RWPE2 (cell line): Measurements from ENCODE around the gene MINDY4.

Experiments
- ATAC-seq: fragments of 200-7000 bp; cut with Tn5 transposase; 3 replicates; pipeline ENCODE4 v1.9.1; 2021; ENCODE audit warnings: low read depth
- DNase-seq: peaks from one replicate; pipeline ENCODE4 v3.0.0-alpha.2; 2020; ENCODE audit warnings: low spot score
- H3K27ac ChIP-seq: fragments of 450-650 bp; 2 replicates; pipeline ENCODE4 v1.5.1; 2017; ENCODE audit warnings: mild to moderate bottlenecking; ENCODE audit not compliant: poor library complexity, severe bottlenecking
- H3K27me3 ChIP-seq: fragments of 250-450 bp; sonication (Bioruptor Pico); 2 replicates; pipeline ENCODE4 v1.5.1; 2021; ENCODE audit warnings: mild to moderate bottlenecking, moderate library complexity; ENCODE audit not compliant: insufficient read depth, poor library complexity, severe bottlenecking
- H3K36me3 ChIP-seq: fragments of 250-450 bp; sonication (Bioruptor Pico); 2 replicates; pipeline ENCODE4 v1.5.1; 2020; ENCODE audit warnings: low read depth, mild to moderate bottlenecking, moderate library complexity
- H3K4me1 ChIP-seq: fragments of 250-450 bp; sonication (Bioruptor Pico); 2 replicates; pipeline ENCODE4 v1.5.1; 2021; ENCODE audit warnings: mild to moderate bottlenecking, moderate library complexity; ENCODE audit not compliant: insufficient read depth, poor library complexity, severe bottlenecking
- H3K4me3 ChIP-seq: fragments of 250-450 bp; sonication (Bioruptor Pico); 2 replicates; pipeline ENCODE4 v1.5.1; 2021; ENCODE audit warnings: mild to moderate bottlenecking, moderate library complexity; ENCODE audit not compliant: severe bottlenecking
- H3K9me3 ChIP-seq: fragments of 250-450 bp; sonication (Bioruptor Pico); 2 replicates; pipeline ENCODE4 v1.5.1; 2021; ENCODE audit warnings: mild to moderate bottlenecking, moderate library complexity; ENCODE audit not compliant: severe bottlenecking
- TF ChIP-seq, protein P1 (sequence below): fragments of 450-650 bp; IDR thresholded peaks from one replicate; pipeline ENCODE4 v1.5.1; 2017; ENCODE audit warnings: mild to moderate bottlenecking, moderate library complexity; ENCODE audit not compliant: poor library complexity, severe bottlenecking

The MINDY4 gene

DNA sequence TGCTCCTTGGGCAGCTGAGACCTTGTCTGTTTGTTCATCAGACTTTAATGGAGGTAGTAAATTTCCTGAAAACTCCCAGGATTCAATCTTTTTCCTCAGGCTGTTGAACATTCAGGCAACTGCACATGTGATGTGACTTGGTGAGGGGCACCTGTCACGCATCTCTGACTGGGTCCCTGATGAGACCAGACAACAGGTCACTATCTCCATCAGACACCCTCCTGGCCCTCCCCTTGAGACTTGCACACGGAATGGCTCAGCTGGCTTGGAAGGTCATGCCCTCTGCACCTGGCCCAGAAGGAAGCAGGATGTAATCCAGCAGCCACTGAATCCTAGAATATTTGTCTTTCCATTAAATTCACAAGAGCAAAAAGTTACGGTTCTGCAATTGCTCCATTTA is 156.3 kb downstream of the MINDY4 start:
- Histone ChIP-seq H3K36me3 (no peaks in the 10 kb centered on the region), H3K9me3 (no peaks in the 10 kb centered on the region), H3K4me3 (no peak overlapping the region), H3K4me1 (no peaks in the 10 kb centered on the region), H3K27ac (no peak overlapping the region), H3K27me3 (no peaks in the 10 kb centered on the region)
- DNase-seq (no peak), ATAC-seq (no peak)
- TF ChIP-seq, protein P1, sequence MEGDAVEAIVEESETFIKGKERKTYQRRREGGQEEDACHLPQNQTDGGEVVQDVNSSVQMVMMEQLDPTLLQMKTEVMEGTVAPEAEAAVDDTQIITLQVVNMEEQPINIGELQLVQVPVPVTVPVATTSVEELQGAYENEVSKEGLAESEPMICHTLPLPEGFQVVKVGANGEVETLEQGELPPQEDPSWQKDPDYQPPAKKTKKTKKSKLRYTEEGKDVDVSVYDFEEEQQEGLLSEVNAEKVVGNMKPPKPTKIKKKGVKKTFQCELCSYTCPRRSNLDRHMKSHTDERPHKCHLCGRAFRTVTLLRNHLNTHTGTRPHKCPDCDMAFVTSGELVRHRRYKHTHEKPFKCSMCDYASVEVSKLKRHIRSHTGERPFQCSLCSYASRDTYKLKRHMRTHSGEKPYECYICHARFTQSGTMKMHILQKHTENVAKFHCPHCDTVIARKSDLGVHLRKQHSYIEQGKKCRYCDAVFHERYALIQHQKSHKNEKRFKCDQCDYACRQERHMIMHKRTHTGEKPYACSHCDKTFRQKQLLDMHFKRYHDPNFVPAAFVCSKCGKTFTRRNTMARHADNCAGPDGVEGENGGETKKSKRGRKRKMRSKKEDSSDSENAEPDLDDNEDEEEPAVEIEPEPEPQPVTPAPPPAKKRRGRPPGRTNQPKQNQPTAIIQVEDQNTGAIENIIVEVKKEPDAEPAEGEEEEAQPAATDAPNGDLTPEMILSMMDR = no peak

DNA sequence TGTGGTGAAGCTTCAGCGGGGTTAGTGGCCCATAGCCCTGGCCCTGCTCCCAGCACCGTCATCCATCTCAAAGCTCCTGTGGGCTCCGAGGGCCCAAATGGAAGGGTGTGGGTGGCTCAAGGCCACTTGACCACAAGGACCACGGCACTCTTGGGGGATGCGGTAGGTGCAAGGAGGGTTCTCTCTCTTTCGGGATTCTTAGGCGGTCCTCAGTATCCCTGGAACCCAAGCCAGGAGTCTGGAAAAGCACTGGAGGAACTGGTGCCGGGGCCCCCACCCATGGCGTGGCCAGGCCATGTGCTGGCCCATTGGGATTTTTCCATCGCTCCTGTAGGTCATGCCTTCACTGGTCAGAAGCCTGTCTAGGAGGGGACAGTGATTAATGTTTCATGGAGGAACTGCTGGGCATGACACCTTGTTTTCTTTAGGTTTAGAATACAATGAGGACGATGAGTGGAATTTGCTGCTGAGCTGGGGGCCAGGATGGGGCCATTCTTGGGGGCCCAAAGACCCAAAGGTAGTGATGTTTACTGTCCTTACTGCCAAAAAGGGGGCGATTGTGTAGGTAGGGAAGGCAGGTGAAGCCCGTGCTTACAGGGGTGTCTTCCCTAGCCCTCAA is 157.1 kb downstream of the MINDY4 start:
- Histone ChIP-seq H3K9me3 (no peaks in the 10 kb centered on the region), H3K36me3 (no peaks in the 10 kb centered on the region), H3K4me3 (no peak overlapping the region), H3K4me1 (no peaks in the 10 kb centered on the region), H3K27me3 (no peaks in the 10 kb centered on the region), H3K27ac (no peak overlapping the region)
- ATAC-seq = no peak
- DNase-seq = no peak
- TF ChIP-seq, protein P1 = no peak

DNA sequence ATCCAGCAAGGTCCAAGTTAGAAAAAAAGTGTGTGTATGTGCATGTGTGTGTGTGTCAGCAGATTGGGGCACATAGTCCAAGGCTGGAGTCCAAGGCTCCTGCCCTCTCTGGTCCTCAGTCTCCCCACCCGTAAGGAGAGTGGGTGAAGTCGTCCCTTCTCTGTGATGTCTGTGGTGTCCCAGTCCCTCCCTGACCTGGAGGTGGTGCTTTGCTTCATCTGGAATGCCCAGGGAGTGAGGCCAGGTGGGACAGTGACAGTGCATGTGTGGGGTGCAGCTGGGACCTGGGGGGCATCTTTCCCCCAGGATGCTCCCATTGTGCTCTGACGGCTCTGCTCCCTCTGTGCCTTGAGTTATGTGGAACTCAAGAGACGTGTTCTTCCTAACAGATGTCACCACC is 158.5 kb downstream of the MINDY4 start:
- no peak overlapping the region for H3K4me3 ChIP-seq
- no peaks in the 10 kb centered on the region for H3K4me1 ChIP-seq
- TF ChIP-seq, protein P1 = no peak
- DNase-seq (peak; percentile 32), ATAC-seq (no peak)
- no peak overlapping the region for H3K27ac ChIP-seq
- no peaks in the 10 kb centered on the region for H3K9me3 ChIP-seq
- H3K27me3 ChIP-seq = no peaks in the 10 kb centered on the region
- H3K36me3 ChIP-seq = no peaks in the 10 kb centered on the region

DNA sequence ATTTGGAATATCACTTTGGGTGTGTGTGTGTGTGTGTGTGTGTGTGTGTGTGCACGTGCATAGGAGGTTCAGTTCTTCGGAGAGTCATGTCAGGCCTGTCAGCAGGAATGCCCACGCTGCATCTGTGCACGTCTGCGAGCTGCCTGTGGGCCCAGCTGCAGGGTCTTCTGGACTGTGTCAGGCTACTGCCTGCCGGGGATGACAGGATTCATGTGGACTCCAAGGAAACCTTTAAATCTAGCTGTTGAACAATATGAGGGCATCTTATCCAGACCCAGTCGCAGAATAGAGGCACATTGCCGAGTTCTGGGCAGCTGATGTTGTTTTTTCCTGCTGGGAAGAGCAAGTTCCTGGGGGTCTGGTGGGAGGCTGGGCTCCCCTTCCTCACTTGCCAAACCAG is 159.4 kb downstream of the MINDY4 start:
- ATAC-seq (no peak), DNase-seq (no peak)
- TF ChIP-seq, protein P1 = no peak
- Histone ChIP-seq H3K4me3 (no peak overlapping the region), H3K9me3 (no peaks in the 10 kb centered on the region), H3K4me1 (no peaks in the 10 kb centered on the region), H3K27ac (no peak overlapping the region), H3K27me3 (no peaks in the 10 kb centered on the region), H3K36me3 (no peaks in the 10 kb centered on the region)

DNA sequence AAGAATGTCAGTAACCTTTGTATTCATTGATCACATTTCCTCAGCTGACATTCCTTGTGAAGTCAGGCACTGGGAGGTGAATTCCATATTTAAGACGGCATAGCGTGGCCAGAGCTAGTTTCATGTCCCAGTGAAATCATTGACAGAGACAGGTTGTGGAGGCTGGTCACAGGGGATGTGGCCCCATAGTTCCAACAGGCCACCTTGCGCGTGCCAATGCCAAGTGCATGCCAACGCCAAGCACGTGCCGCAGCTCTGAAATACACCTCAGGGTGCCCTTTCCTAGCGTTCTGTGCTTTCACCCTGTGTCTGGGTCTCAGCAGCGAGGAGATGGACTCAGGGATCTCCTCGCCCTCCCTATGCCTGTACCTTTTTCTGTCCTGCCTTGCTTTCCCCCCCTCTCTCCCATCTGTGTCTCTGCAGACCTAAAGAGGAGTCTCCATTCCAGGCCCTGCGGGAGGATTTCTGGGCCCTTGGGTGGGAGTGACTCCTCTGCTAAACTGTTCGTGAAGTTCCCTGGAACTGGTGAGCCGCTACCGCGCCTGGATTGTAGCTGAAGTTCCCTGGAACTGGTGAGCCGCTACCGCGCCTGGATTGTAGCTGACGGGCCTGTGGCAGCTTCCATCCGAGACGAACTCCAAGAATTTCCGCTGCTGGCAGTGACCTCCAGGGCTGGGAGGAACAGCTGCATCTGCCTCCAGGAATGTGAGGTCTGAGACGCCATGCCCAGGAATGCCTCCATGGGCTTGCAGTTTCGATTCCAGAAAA is 160.1 kb downstream of the MINDY4 start:
- H3K4me1 ChIP-seq = no peaks in the 10 kb centered on the region
- DNase-seq (no peak), ATAC-seq (no peak)
- TF ChIP-seq, protein P1 = no peak
- no peaks in the 10 kb centered on the region for H3K9me3 ChIP-seq
- no peak overlapping the region for H3K4me3 ChIP-seq
- H3K27me3 ChIP-seq = no peaks in the 10 kb centered on the region
- no peaks in the 10 kb centered on the region for H3K36me3 ChIP-seq
- H3K27ac ChIP-seq = no peak overlapping the region
